ENCODE data around the gene DIS3.

DNA sequence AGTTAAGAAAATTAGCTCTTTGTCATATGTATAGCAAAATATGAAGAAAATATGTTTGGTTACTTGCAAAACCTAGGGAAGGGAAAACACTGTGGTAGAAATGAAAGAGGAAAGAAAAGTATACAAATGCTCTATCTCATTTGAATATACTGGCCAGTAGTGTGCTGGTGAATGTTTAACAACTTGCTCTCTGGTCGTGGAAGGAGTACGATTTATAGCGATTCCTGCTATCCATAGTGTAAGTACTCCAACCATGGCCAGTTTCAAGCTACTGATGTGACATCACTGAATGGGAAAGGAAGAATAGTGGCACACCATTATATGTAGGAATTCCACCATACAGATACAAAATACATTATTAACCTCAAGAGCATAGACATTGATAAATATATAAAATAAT is 44.7 kb downstream of the DIS3 start:
- TF ChIP-seq, protein P1, sequence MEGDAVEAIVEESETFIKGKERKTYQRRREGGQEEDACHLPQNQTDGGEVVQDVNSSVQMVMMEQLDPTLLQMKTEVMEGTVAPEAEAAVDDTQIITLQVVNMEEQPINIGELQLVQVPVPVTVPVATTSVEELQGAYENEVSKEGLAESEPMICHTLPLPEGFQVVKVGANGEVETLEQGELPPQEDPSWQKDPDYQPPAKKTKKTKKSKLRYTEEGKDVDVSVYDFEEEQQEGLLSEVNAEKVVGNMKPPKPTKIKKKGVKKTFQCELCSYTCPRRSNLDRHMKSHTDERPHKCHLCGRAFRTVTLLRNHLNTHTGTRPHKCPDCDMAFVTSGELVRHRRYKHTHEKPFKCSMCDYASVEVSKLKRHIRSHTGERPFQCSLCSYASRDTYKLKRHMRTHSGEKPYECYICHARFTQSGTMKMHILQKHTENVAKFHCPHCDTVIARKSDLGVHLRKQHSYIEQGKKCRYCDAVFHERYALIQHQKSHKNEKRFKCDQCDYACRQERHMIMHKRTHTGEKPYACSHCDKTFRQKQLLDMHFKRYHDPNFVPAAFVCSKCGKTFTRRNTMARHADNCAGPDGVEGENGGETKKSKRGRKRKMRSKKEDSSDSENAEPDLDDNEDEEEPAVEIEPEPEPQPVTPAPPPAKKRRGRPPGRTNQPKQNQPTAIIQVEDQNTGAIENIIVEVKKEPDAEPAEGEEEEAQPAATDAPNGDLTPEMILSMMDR (IDR thresholded peaks at IDR 0.05; ENCODE audit: low read length) = no peak
- TF ChIP-seq EZH2 (optimal IDR thresholded peaks at IDR 0.05; ENCODE audit: low read depth, low read length) = no peak
- TF ChIP-seq EZH2phosphoT487 (IDR thresholded peaks at IDR 0.05; ENCODE audit: low read length) = no peak
